ENCODE data around the gene NR3C2.

DNA sequence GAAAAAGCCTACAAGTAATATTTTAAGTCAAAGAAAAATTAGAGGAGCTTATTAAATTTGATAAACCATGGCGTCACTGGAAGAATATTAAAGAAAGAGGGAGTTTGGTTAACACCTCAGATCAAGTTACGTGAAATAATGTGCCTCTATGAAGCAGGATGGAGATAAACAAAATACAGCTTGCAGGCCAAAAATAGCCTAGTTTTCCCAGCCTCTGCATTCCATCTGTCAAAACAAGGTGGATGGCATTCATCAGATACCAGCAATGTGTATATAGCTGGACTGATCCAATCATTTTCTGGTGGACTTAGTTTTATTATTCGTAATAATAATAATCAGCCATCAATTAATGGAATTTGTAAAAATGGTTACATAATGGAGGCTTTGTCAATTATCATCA, 230.7 kb downstream of the NR3C2 start:
- TF ChIP-seq POLR2AphosphoS5 (IDR thresholded peaks at IDR 0.05; ENCODE audit: borderline replicate concordance, low read depth, low read length) (no peak), EZH2 (IDR thresholded peaks at IDR 0.05) (no peak), FOXP2 (optimal IDR thresholded peaks at IDR 0.05; ENCODE audit: control extremely low read depth, extremely low read length, insufficient read depth) (no peak)
